IPS DF 6.9 (cell line): Measurements from ENCODE around the gene CCDC117.

ENCODE experiments used
- DNase-seq: peaks from one replicate; pipeline ENCODE4 v3.0.0-alpha.2; 2013; ENCODE audit warnings: low read depth, low spot score
- H3K27ac ChIP-seq: one replicate; pipeline ENCODE4 v1.5.1; 2013; ENCODE audit warnings: low read length, control low read depth
- H3K27me3 ChIP-seq: 2 replicates; pipeline ENCODE4 v1.6.1; 2013; ENCODE audit warnings: mild to moderate bottlenecking, low read length; ENCODE audit not compliant: control insufficient read depth, insufficient read depth
- H3K36me3 ChIP-seq: 2 replicates; pipeline ENCODE4 v1.6.1; 2013; ENCODE audit warnings: low read length; ENCODE audit not compliant: control insufficient read depth, insufficient read depth
- H3K4me1 ChIP-seq: 2 replicates; pipeline ENCODE4 v1.6.1; 2013; ENCODE audit warnings: low read length; ENCODE audit not compliant: control insufficient read depth, insufficient read depth
- H3K4me3 ChIP-seq: 2 replicates; pipeline ENCODE4 v1.5.1; 2013; ENCODE audit warnings: mild to moderate bottlenecking, low read length
- H3K9me3 ChIP-seq: 2 replicates; pipeline ENCODE4 v1.6.1; 2013; ENCODE audit warnings: low read length, inconsistent platforms; ENCODE audit not compliant: control insufficient read depth, insufficient read depth
- WGBS: extraction: QIAGEN DNeasy Blood & Tissue Kit; methylation state at CpG from one replicate; pipeline ENCODE4 v1.1.7; 2013; ENCODE audit warnings: mixed read lengths, missing lambda C conversion rate; ENCODE audit not compliant: insufficient read length, insufficient coverage; 5-methylcytosine and 5-hydroxymethylcytosine counted together

CCDC117 gene

GRCh38 chr22:28792491-28793383 is 20.2 kb downstream of the CCDC117 start:
- no peak for DNase-seq
- H3K36me3 ChIP-seq = peaks cover 20% of the 10 kb centered on the region; the same call in 1 of the 2 replicates
- no peak overlapping the region for H3K4me3 ChIP-seq
- WGBS = no CpG with 5 or more reads among the region's 15 CpGs
- no peaks in the 10 kb centered on the region for H3K27me3 ChIP-seq
- no peaks in the 10 kb centered on the region for H3K9me3 ChIP-seq
- no peak overlapping the region for H3K27ac ChIP-seq
- no peaks in the 10 kb centered on the region for H3K4me1 ChIP-seq

- no CpG with 5 or more reads among the region's 4 CpGs for whole genome bisulfite sequencing
- peaks cover 20% of the 10 kb centered on the region; the same call in 1 of the 2 replicates for H3K36me3 ChIP-seq
- H3K4me3 ChIP-seq = no peak overlapping the region
- H3K27ac ChIP-seq = no peak overlapping the region
- H3K9me3 ChIP-seq = no peaks in the 10 kb centered on the region
- no peak for DNase-seq
- no peaks in the 10 kb centered on the region for H3K4me1 ChIP-seq
- no peaks in the 10 kb centered on the region for H3K27me3 ChIP-seq
These were observed 21.6 kb downstream of the CCDC117 start for GRCh38 chr22:28793976-28794584.

GRCh38 chr22:28795071-28795693 is 22.7 kb downstream of the CCDC117 start:
- no CpG with 5 or more reads among the region's 6 CpGs for WGBS
- DNase-seq = no peak
- Histone ChIP-seq H3K36me3 (peaks cover 20% of the 10 kb centered on the region; the same call in 1 of the 2 replicates), H3K27me3 (no peaks in the 10 kb centered on the region), H3K4me3 (no peak overlapping the region), H3K27ac (no peak overlapping the region), H3K4me1 (no peaks in the 10 kb centered on the region), H3K9me3 (no peaks in the 10 kb centered on the region)

- H3K27me3 ChIP-seq = no peaks in the 10 kb centered on the region
- no peaks in the 10 kb centered on the region for H3K4me1 ChIP-seq
- peaks cover 20% of the 10 kb centered on the region; the same call in 1 of the 2 replicates for H3K36me3 ChIP-seq
- no peaks in the 10 kb centered on the region for H3K9me3 ChIP-seq
- no peak for DNase-seq
- no peak overlapping the region for H3K4me3 ChIP-seq
- H3K27ac ChIP-seq = no peak overlapping the region
- no CpG with 5 or more reads among the region's 5 CpGs for WGBS
These were observed 23.7 kb downstream of the CCDC117 start for GRCh38 chr22:28795932-28796856.

- H3K27me3 ChIP-seq = no peaks in the 10 kb centered on the region
- no CpG with 5 or more reads among the region's 7 CpGs for WGBS
- no peaks in the 10 kb centered on the region for H3K9me3 ChIP-seq
- DNase-seq = no peak
- peak overlapping the region; percentile 88; the same call in 1 of the 2 replicates for H3K4me3 ChIP-seq
- no peak overlapping the region for H3K27ac ChIP-seq
- no peaks in the 10 kb centered on the region for H3K4me1 ChIP-seq
- H3K36me3 ChIP-seq = peaks cover 20% of the 10 kb centered on the region; the same call in 1 of the 2 replicates
These were observed 26.5 kb downstream of the CCDC117 start for GRCh38 chr22:28798810-28799605.

- Histone ChIP-seq H3K4me1 (no peaks in the 10 kb centered on the region), H3K27ac (no peak overlapping the region), H3K4me3 (peak overlapping the region; percentile 88), H3K9me3 (no peaks in the 10 kb centered on the region), H3K27me3 (no peaks in the 10 kb centered on the region), H3K36me3 (peaks cover 20% of the 10 kb centered on the region; the same call in 1 of the 2 replicates)
- no CpG with 5 or more reads among the region's 31 CpGs for WGBS
- DNase-seq = no peak
These were observed 27.3 kb downstream of the CCDC117 start for GRCh38 chr22:28799606-28800307.

- WGBS = no CpG with 5 or more reads among the region's 78 CpGs
- Histone ChIP-seq H3K4me3 (peak within 1 kb of the TSS; percentile 88), H3K4me1 (no peaks in the 10 kb centered on the region), H3K27ac (no peak within 1 kb of the TSS), H3K9me3 (no peaks in the 10 kb centered on the region), H3K36me3 (peaks cover 14% of the 10 kb centered on the region; the same call in 1 of the 2 replicates), H3K27me3 (no peaks in the 10 kb centered on the region)
- DNase-seq = peak; percentile 86
These were observed 28.0 kb downstream of the CCDC117 start, which contains the start of gene XBP1 for GRCh38 chr22:28800308-28801041. Gene XBP1 (minus strand): TSS chr22:28800569.

- no peak overlapping the region for H3K4me3 ChIP-seq
- no CpG with 5 or more reads among the region's 14 CpGs for WGBS
These were observed 29.5 kb downstream of the CCDC117 start for GRCh38 chr22:28801845-28802594.

More at GRCh38 chr22:28801845-28802594, 29.5 kb downstream of the CCDC117 start:
- H3K36me3 ChIP-seq = no peaks in the 10 kb centered on the region
- H3K27ac ChIP-seq = no peak overlapping the region
- no peaks in the 10 kb centered on the region for H3K4me1 ChIP-seq
- no peak for DNase-seq
- H3K27me3 ChIP-seq = no peaks in the 10 kb centered on the region
- H3K9me3 ChIP-seq = no peaks in the 10 kb centered on the region
